OCI-M1 (cell line): ENCODE data around the gene BNIP5.

ENCODE experiments used
- DNase-seq: peaks from one replicate; lab custom pipeline; 2025; lab: John Stamatoyannopoulos, UW

The BNIP5 gene

DNA sequence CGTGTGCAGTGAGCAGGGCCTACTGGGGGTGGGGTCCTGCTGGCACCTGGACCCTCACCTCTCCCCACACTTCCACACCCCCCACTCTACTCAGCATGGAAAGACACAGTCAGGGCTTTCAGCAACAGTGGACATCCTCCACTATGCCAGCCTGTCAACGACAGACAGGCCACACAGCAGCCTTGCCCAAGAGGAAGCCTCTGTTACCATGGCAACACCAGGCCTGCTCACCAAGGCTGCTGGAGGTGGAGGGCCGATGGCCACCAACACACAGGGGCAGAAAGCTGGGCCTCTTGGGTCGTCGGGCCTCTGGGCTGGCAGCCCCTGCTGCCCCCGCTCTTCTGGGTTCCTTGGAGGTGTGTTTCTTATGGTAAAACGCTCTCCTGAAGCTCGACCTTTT lies 13.6 kb downstream of the BNIP5 start:
- DNase-seq: peak; percentile 28

DNA sequence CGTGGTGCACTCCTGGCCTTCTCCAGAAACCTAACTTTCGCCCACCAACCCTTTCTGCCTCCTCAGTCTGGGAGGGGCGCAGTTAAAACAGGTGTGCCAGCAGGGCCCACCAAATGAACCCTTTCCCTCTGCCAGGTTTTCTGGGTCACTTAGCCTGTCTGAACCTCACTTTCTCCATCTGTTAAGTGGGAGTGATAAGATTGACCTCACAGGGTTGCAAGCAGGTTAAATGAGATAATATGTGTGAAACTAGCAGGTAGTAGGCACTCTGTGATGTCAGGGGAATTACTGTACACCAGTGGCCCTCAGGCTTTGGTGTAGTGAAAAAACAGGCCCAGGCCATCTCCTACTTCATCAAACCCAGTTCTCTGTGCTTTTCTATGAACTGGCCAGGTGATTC lies 14.1 kb downstream of the BNIP5 start:
- DNase-seq: no peak

DNA sequence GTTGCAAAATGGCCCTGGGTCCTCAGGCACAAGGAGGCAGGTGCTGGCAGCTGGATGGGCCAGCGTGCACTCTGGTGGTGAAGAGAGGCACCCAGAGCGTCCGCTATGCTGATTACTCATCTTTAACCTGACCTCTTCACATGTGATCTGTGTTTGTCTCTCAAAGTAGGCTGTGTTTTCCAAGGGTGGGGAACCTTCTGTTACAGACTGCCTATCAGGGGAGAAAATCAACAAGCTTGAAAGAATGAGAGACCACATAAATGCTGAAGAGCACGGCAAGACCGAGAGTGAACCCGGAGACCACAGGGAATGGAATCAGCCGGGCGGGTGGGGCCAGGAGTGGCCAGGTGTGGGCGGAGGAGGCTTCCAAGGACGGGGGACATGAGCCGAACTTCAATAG lies 16.2 kb downstream of the BNIP5 start:
- no peak for DNase-seq

DNA sequence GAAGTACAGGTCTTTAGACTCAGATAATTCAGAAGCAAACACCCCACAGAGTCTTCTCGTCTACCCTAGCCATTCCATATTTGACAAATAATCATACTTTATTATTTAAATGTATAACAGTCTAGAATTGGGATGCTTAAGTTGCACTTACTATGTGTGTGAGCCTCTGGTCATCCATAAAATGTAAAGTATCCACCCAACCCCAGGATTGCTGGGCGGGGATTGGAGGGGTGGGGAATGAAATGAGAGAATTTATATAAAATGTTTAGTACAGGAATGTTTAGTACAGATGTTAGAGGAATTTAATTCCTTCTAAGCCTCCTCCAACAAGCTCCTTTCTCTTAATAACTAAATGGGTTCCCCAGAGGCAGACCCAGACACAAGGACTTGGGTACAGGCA lies 16.9 kb downstream of the BNIP5 start:
- no peak for DNase-seq

DNA sequence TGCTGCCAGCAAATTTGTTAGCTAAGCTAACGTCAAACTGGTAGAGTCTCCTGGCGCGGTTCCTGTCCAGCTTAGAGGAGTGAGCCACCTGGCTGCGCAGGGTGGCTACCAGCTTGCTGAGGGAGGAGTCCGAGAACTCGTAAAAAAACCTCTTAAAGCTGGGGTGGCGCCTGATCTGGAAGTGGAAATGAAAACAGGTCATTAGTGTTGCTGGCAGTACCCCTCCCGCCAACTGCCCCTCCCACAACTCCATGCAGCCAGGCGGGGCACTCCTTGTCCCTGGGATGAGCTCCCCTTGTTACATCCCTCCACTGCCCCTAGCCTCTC lies 17.3 kb downstream of the BNIP5 start:
- DNase-seq: no peak

DNA sequence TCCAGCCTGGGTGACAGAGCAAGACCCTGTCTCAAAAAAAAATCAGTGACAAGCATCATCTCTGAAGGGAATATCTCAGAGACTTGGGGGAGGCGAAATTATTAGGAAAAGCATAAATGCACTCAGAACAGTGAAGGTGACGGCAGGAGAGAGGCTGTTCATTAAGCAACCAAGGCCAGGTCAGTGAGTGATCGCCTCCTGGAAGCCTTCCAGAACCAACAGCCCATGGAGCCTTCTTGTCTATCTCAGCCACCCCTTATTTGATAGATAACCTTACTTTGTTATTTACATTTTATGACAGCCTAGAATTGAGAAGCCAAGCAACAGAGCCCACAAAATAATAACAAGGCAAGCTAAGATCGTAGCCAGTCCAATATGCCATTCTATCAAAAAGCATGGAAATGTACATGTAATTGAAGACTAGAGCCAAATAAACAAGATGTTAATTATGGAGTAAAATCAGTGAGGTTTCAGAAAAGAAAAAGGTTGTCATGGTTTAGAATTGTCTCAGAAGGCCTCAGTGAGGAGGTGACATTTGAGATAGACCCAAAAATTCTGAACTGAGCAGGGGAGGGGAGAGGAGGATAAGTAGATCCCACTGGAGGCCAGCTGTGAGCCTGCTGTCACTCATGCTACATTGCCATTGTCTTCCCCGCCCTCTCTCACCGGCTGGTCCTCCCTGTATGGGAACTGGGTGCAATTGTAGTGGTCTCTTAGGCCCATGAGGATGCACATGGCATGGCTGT lies 17.8 kb downstream of the BNIP5 start:
- no peak for DNase-seq

DNA sequence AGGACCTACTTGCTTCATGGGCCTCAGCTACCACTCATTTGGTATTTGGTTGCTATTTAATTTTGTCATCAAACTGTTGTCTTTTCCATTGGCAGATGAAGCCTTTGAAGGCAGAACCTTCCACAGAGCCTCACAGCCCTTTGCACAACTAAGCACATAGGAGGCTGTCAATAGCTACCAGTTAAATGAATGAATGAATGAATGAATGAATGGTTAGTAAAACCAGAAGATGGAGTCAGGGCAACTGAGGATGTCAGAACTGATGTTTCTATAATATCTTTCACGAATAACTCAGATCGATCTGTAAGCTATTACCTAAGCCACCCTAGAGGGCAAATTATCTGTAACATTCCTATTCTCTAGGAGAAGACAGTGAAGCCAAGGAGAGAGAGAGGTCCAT lies 19.1 kb downstream of the BNIP5 start:
- no peak for DNase-seq

DNA sequence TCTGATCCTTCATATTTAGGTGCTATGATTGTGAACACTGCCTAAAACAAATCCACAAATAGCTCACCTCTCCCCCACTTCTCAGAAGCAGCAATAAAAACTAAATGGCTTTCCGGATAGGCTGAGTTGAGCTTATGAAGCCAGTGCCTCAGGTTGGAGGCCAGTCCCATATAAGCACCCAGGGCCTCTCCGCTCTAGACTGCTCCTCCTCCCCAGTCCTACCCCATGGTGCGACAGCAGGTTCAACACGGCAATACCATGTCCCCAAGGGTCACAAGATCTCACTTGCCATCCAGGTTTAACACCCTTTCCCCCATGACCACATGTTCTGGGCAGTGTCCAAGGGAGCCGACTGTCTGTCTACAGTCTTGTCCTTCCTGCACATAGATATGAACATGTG lies 20.8 kb downstream of the BNIP5 start:
- no peak for DNase-seq

DNA sequence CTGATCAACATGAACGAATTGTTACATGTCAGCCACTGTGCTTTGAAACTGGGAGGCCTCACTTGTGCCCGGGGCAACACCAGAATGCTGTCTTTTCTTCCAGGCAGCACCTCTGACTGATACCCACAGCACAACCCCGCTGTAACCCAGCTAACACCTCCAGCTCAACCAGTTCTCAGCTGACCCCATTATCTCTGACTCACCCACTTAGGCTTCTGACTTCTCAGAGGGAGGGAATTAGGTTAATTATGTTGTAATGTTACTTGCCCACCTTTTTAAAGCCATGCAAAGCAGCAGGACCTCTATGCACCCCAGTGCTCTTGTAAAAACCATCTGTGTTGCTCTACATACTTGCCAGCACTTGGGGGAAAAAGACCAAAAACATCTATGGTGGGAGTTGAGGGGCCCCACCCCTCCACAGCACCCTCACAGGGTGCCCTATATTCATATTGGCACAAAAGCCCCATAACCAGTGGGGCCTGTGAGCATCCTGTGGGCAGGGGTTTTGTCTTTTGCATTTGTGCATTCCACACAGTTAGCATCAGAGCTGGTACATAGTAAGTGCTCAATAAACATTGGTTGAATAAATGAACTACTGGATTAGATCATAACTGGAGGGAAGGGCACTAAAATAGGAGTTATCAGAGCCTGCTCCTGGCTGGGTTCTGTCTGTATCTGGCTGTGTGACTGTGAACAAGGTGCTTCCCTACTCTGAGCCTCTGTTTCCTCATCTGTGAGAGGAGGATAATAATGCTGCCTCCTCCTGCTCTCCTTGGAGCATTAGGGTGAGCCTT lies 22.3 kb downstream of the BNIP5 start:
- DNase-seq: no peak

DNA sequence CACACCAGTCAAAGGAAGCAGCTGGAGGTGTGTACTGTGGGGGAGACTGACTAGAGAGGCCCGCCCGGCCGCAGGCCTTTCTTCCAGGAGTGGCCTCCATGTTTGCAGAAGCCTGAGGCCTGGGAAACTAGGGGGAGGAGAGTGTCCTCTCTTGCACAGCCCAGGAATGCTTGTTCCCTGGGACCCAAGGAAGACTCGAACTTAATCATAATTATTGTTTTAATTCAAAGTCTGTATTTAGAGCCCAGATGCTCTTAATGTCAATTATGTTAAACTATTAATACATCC lies 23.1 kb downstream of the BNIP5 start:
- DNase-seq: no peak

DNA sequence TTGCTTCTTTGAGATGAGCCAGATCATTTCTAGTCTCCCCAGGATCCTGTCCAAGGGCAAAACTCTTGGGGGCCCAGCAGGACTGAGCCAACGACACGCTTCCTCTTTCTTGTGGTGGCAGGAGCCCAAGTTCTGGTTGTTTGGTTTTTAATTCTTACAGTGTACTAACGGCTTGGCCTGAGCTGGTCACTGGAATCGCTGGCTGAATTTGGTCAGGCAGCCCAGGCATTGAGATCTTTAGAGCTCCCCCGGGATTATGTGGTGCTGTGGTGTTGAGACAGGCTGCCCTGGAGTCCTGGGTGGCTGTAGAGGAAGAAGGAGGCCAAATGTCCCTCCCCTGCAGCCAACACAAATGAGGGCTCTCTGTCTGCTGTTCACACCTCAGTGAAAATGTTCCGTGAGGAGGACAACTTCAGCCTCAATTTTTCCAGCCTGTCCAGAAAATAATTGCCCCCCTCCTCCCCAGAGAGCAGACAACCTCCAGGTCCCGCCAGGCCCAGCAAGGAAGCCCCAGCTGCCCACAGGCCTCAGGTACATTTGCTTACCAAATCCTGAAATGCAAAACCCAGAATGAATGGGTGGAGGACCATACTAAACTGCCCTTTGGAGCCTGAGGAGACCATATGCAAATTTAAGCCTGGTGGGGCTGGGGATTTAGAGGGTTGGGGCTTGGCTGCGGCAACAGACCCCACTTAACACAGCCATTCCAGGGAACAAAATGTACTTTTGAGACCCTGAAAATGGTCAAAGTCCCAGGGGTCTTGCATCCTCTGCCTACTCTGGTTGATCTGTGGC lies 23.6 kb downstream of the BNIP5 start:
- peak; percentile 41 for DNase-seq

DNA sequence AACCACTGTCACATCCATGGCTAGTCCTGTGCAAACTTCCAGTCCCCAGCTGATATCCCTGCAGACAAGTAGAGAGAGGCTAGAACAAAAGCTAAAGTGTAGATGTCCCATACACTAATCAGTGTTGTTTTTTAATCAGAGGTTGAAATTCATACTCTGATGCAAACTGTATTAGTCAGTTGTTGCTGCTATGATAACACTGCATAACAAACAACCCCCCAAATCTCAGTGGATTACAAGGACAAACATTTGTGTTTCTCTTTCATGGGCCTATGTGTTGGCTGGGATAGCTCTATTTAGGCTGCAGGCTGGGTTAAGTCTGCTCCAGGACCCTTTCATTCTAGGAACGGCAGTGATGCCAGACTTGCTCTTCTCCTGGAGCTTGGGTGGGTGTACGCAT lies 26.8 kb downstream of the BNIP5 start:
- no peak for DNase-seq

DNA sequence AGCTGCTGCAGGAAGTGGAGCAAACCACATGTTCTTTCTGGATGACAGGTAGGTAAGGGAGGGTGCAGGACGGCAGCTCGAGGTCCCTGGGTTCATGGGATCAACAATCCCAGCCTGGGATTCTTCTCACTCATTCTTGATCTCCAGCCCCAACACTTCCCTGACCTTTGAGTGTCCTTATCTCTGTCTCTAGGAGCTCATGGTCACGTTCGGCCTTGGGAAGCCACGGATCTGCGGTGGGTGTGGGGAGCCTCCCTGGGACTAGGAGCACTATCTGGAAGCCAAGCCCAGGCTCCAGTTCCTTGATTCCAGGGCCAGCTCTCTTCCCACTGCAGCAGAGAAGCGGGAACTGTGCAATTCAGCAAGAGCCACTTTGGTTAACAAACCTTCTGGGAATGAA lies 27.5 kb downstream of the BNIP5 start:
- DNase-seq: no peak

DNA sequence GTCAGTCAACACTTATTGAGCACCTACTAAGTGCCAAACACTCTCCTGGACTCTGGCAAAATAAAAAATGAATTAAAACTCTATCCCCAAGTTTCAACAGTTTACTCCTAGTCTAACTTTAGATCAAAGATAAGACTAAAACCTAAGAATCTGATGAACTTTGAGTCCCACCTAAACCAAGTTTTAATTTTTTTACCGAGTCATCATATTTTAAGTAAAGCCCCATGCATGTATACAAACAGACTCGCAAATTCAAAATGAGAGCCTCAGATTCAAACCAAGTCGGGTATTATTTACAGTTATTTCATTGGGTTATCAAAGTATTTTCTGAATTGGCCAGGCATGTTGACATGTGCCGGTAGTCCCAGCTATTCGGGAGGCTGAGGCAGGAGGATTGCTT lies 28.2 kb downstream of the BNIP5 start:
- no peak for DNase-seq

DNA sequence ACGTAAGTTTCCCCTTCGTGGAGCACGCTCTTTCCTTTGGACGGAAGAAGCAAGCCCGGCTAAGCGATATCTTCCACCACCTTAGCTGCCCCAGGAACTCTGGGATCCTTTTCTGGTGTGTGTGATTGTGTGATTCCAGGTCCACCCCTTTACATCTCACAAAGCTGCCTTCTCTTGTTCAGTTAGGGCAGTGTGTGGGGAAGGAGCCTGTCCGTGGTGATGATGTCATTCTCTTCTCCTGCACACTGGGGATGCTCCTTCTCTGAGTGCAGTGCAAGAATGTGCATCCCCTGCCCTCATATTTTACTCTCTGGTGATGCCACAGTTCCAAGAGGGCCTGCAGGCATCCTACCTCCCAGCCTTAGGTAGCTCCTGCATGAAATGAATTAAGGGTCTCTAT lies 30.3 kb downstream of the BNIP5 start:
- no peak for DNase-seq

DNA sequence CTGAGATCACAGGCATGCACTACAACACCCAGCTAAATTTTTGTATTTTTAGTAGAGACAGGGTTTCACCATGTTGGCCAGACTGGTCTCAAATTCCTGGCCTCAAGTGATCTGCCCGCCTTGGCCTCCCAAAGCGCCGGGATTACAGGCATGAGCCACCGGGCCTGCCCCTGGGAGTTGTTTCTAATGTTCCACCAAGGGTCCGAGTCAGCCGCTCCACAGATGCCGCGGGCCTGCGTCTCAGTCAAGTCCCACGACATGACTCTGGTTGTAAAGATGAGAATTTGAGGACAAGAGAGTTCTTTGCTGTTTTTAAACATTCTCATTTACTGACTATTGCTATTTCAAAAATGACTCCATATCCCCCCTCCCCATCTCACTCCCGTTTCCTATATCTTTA lies 30.8 kb downstream of the BNIP5 start:
- DNase-seq: no peak

DNA sequence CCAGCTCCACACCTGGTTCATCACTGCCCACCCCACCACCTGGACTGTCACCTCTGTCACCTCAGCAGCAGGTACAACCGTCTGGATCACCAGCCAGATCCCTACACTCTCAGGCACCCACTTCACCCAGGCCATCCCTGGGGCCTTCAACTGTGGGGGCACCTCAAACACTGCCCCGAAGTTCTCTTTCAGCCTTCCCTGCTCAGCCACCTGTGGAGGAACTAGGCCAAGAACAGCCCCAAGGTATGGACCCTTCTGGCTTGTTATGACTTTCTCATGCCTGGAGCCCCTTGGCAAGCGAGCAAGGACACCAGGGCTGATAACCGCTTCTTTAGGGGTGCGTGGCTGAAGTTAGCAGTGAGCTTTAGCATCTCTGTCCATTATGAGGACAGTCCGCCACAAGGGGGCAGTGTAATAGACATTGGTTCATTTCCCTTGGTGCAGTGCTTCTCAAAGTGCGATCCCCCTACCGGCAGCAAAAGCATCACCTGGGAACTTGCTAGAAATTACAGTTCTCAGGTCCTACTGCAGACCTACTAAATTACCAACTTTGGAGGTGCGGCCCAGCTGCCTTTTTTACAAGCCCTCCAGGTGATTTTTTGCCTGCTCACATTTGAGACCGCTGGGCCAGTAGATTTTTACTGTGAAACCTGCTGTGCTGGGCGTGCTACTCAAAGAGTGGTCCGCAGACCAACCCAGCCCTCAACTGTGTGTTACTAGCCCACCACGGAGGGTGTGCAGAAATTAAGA lies 34.3 kb downstream of the BNIP5 start:
- peak; percentile 95 for DNase-seq

DNA sequence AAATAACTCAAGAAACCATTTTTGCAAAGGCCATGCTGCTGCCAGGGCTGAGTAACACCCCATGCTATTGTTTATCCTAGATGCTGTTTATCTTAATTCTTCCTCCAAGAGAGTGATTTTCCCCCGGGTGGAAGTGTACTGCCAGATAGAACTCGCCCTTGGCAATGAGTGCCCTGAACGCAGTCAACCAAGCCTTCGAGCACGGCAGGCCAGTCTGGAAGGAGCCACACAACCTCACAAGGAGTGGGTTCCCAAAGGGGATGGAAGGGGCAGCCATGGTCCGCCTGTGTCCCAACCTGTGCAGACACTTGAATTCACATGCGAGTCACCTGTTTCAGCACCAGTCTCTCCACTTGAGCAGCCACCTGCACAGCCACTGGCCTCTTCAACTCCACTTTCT lies 34.9 kb downstream of the BNIP5 start:
- DNase-seq: no peak

DNA sequence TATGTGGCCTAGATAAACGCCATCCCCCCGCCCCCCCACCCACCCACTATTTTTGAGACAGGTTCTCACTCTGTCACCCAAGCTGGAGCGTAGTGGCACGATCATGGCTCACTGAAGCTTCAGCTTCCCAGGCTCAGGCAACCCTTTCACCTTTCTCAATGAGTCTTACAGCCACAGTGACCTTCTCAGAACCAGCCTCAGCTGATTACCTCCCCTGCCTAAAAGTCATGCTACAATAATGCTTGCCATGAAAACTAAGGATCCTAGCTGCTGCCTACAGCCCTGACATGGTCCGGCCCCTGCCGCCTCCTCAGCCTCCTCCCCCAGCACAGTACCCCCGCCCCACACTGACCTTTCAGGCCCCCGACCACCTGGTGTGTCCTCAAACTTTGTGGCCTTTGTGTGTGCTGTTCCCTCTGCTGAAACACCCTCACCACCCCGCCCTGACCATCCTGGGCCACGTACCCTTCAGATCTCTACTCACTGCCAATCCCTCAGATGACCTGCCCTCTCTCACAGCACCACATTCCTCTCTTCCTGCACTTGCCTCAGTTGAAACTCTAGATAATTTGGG lies 35.5 kb downstream of the BNIP5 start:
- DNase-seq: no peak

DNA sequence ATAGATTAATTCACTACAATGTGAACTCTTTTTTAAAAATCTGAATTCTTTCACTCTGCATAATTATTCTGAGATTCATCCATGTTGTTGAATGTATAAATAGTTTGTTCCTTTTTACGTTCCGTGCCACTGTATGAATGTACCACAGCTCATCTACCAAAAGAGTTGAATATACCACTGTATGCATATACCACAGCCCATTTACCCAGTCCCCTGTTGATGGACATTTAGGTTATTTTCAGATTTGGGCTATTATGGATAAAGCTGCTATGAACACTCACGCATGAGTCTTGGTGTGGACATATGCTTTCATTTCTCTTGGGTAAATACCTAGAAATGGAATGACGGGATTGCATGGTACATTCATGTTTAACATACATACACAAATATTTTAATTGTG lies 38.7 kb downstream of the BNIP5 start:
- no peak for DNase-seq

DNA sequence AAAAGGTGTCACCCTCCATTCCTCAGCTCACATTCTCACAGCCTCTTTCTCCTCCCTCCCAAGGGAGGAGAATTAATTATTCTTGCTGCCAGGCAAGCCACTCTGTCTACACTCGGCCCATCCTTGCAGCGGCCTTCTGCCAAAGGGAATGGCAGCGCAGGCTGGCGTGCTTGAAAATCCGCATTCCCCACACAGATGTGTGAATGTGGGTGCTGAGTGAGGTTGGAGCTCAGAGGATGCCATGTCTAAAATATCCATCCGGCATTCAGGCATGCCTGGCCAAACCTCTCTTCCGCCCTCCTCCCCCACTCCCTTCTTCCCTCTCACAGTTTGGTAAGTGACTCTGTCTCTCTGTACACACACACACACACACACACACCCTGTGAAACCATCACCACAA lies 39.2 kb downstream of the BNIP5 start:
- DNase-seq: no peak

DNA sequence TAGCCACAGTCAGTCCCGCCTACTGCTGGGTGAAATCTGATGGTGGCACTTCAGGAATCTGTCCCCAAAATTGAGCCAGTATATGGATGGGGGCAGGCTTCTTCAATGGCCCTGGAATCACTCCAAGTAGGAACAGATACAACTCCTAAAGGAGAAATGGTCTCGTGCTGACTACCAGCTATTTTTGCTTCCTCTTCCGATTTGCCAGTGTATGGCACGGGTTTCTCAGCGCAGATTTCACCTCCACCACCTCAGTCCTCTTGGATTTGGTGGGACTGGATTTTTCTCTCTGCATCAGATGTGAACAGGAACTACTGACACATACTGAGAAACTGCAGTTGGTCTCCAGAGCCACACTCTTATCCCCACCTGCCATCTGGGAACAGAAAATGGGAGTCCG lies 39.6 kb downstream of the BNIP5 start:
- DNase-seq: no peak
